HepG2 (cell line): ENCODE results near the gene HSD11B1L. TPM values are rescaled to one million over a fixed set of nuclear protein-coding genes. Genes with fewer than 3 reads are reported as not detected.

ENCODE experiments used
- ARNTL ChIP-seq: sonication (generic); formaldehyde crosslinking; IDR thresholded peaks from 2 replicates; pipeline ENCODE4 v1.4.0; 2020; ENCODE audit warnings: mild to moderate bottlenecking, missing genetic modification reagents
- BORCS8-MEF2B ChIP-seq: sonication (generic); formaldehyde crosslinking; IDR thresholded peaks from 2 replicates; pipeline ENCODE4 v1.8.0; 2022; ENCODE audit warnings: mild to moderate bottlenecking, missing genetic modification reagents
- BRCA1 ChIP-seq: sonication (generic); formaldehyde crosslinking; IDR thresholded peaks from 2 replicates; pipeline ENCODE4 v1.4.0; 2020; ENCODE audit warnings: missing genetic modification reagents
- CBFB ChIP-seq: sonication (generic); formaldehyde crosslinking; IDR thresholded peaks from 2 replicates; pipeline ENCODE4 v1.4.0; 2020; ENCODE audit warnings: missing genetic modification reagents
- MAF1 ChIP-seq: sonication (generic); formaldehyde crosslinking; IDR thresholded peaks from 2 replicates; pipeline ENCODE4 v1.5.0; 2020; ENCODE audit warnings: missing genetic modification reagents, borderline replicate concordance
- NFRKB ChIP-seq: fragments of 450-650 bp; IDR thresholded peaks from 2 replicates; pipeline ENCODE4 v1.6.1; 2017
- REL ChIP-seq: sonication (generic); formaldehyde crosslinking; conservative IDR thresholded peaks from 2 replicates; pipeline ENCODE4 v1.8.0; 2022; ENCODE audit warnings: mild to moderate bottlenecking, missing genetic modification reagents, moderate library complexity
- REXO4 ChIP-seq: sonication (generic); formaldehyde crosslinking; IDR thresholded peaks from 2 replicates; pipeline ENCODE4 v1.8.0; 2022; ENCODE audit warnings: missing genetic modification reagents, mild to moderate bottlenecking, borderline replicate concordance
- SNAI1 ChIP-seq: sonication (generic); formaldehyde crosslinking; IDR thresholded peaks from 2 replicates; pipeline ENCODE4 v1.5.0; 2020; ENCODE audit warnings: mild to moderate bottlenecking, missing genetic modification reagents, borderline replicate concordance
- TRIM24 ChIP-seq: sonication (generic); formaldehyde crosslinking; IDR thresholded peaks from 2 replicates; pipeline ENCODE4 v1.8.0; 2022; ENCODE audit warnings: mild to moderate bottlenecking, missing genetic modification reagents
- YEATS4 ChIP-seq: sonication (generic); formaldehyde crosslinking; IDR thresholded peaks from 2 replicates; pipeline ENCODE4 v1.4.0; 2020; ENCODE audit warnings: missing genetic modification reagents, borderline replicate concordance
- YY1 ChIP-seq: IDR thresholded peaks from 2 replicates; pipeline ENCODE4 v1.6.1; 2011; ENCODE audit warnings: low read length, low read depth, moderate library complexity, mild to moderate bottlenecking; ENCODE audit not compliant: insufficient read depth, insufficient replicate concordance
- ZNF253 ChIP-seq: sonication (generic); formaldehyde crosslinking; IDR thresholded peaks from 2 replicates; pipeline ENCODE4 v1.8.0; 2022; ENCODE audit warnings: mild to moderate bottlenecking, missing genetic modification reagents, borderline replicate concordance
- ZNF446 ChIP-seq: sonication (generic); formaldehyde crosslinking; IDR thresholded peaks from 2 replicates; pipeline ENCODE4 v1.5.0; 2020; ENCODE audit warnings: mild to moderate bottlenecking, missing genetic modification reagents
- ZNF816 ChIP-seq: sonication (generic); formaldehyde crosslinking; IDR thresholded peaks from 2 replicates; pipeline ENCODE4 v1.8.0; 2022; ENCODE audit warnings: missing genetic modification reagents, mild to moderate bottlenecking, borderline replicate concordance
- ZNF83 ChIP-seq: sonication (generic); formaldehyde crosslinking; IDR thresholded peaks from 2 replicates; pipeline ENCODE4 v1.4.0; 2020; ENCODE audit warnings: missing genetic modification reagents, mild to moderate bottlenecking, borderline replicate concordance
- polyA plus RNA-seq, 8 experiments: library from polyadenylated mRNA; depleted of rRNA in 3 of 8; stranded (reverse) in 7 of 8; unstranded in 1 of 8; fragments of >200 nt; fragmentation: Illumina TruSeq in 4 of 8; extraction: Trizol in 4 of 8; gene quantifications; 2 replicates each; pipeline versions ENCODE4 v1.2.1 to v1.2.3, GENCODE V29; 2011 to 2016; ENCODE audit warnings: low read depth in 4 of 8, missing spikeins in 1 of 8, mixed read lengths in 1 of 8; ENCODE audit not compliant: insufficient read depth in 1 of 8
- total RNA-seq, 5 experiments: library from RNA; depleted of rRNA; stranded (reverse); fragments of >200 nt; fragmentation: Illumina TruSeq; extraction: Trizol; gene quantifications; 2 replicates each; pipeline ENCODE4 v1.2.3, GENCODE V29; 2016; ENCODE audit warnings: low read depth in 1 of 5
- TF ChIP-seq, protein P1 (sequence below): IDR thresholded peaks from 2 replicates; pipeline ENCODE4 v1.6.1; 2016; ENCODE audit warnings: missing compliant biosample characterization, missing genetic modification reagents, borderline replicate concordance
- TF ChIP-seq, protein P2 (sequence below): sonication (generic); formaldehyde crosslinking; IDR thresholded peaks from 2 replicates; pipeline ENCODE4 v1.5.1; 2020; ENCODE audit warnings: mild to moderate bottlenecking, missing genetic modification reagents
- TF ChIP-seq, protein P3 (sequence below): sonication (generic); formaldehyde crosslinking; IDR thresholded peaks from 2 replicates; pipeline ENCODE4 v1.4.0; 2020; ENCODE audit warnings: missing genetic modification reagents, borderline replicate concordance
- TF ChIP-seq, protein P4 (sequence below): sonication (generic); formaldehyde crosslinking; conservative IDR thresholded peaks from 2 replicates; pipeline ENCODE4 v1.8.0; 2022; ENCODE audit warnings: mild to moderate bottlenecking, moderate library complexity, missing genetic modification reagents

Gene HSD11B1L
- total and polyA plus RNA-seq, 2 of the 13 experiments (the other 11 are each of a cell fraction or from before 2014, with no cell fraction given), result 2.8 to 3.9 TPM

- TF ChIP-seq ARNTL (peak; percentile 43; the same call in 1 of the 2 replicates), ZNF816 (CRISPR knock-in tag) (peak; percentile 95), BORCS8-MEF2B (peak; percentile 67), CBFB (CRISPR knock-in tag) (peak; percentile 81), SNAI1 (CRISPR knock-in tag) (peak; percentile 79; the same call in 1 of the 2 replicates), REXO4 (no peak), YY1 (peak; percentile 77), BRCA1 (CRISPR knock-in tag) (peak; percentile 91), YEATS4 (CRISPR knock-in tag) (peak; percentile 86), TRIM24 (CRISPR knock-in tag) (no peak), MAF1 (CRISPR knock-in tag) (peak; percentile 92; the same call in 1 of the 2 replicates), ZNF253 (CRISPR knock-in tag) (peak; percentile 55; the same call in 1 of the 2 replicates), REL (CRISPR knock-in tag) (peak; percentile 88; the same call in 1 of the 2 replicates), NFRKB (no peak), ZNF83 (no peak; the same call in 1 of the 2 replicates), ZNF446 (peak; percentile 96)
- TF ChIP-seq, protein P1, sequence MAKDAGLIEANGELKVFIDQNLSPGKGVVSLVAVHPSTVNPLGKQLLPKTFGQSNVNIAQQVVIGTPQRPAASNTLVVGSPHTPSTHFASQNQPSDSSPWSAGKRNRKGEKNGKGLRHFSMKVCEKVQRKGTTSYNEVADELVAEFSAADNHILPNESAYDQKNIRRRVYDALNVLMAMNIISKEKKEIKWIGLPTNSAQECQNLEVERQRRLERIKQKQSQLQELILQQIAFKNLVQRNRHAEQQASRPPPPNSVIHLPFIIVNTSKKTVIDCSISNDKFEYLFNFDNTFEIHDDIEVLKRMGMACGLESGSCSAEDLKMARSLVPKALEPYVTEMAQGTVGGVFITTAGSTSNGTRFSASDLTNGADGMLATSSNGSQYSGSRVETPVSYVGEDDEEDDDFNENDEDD, result peak; percentile 61; the same call in 1 of the 2 replicates
- TF ChIP-seq, protein P2, sequence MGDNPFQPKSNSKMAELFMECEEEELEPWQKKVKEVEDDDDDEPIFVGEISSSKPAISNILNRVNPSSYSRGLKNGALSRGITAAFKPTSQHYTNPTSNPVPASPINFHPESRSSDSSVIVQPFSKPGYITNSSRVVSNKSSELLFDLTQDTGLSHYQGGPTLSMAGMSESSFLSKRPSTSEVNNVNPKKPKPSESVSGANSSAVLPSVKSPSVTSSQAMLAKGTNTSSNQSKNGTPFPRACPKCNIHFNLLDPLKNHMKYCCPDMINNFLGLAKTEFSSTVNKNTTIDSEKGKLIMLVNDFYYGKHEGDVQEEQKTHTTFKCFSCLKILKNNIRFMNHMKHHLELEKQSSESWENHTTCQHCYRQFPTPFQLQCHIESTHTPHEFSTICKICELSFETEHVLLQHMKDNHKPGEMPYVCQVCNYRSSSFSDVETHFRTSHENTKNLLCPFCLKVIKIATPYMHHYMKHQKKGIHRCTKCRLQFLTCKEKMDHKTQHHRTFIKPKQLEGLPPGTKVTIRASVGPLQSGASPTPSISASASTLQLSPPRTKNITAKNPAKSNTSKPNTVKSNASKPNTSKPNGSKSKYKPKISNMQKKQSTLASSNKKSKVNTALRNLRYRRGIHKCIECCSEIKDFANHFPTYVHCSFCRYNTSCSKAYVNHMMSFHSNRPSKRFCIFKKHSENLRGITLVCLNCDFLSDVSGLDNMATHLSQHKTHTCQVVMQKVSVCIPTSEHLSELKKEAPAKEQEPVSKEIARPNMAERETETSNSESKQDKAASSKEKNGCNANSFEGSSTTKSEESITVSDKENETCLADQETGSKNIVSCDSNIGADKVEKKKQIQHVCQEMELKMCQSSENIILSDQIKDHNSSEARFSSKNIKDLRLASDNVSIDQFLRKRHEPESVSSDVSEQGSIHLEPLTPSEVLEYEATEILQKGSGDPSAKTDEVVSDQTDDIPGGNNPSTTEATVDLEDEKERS (CRISPR knock-in tag), result no peak
- TF ChIP-seq, protein P3, sequence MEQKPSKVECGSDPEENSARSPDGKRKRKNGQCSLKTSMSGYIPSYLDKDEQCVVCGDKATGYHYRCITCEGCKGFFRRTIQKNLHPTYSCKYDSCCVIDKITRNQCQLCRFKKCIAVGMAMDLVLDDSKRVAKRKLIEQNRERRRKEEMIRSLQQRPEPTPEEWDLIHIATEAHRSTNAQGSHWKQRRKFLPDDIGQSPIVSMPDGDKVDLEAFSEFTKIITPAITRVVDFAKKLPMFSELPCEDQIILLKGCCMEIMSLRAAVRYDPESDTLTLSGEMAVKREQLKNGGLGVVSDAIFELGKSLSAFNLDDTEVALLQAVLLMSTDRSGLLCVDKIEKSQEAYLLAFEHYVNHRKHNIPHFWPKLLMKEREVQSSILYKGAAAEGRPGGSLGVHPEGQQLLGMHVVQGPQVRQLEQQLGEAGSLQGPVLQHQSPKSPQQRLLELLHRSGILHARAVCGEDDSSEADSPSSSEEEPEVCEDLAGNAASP, result peak; percentile 63; the same call in 1 of the 2 replicates
- TF ChIP-seq, protein P4, sequence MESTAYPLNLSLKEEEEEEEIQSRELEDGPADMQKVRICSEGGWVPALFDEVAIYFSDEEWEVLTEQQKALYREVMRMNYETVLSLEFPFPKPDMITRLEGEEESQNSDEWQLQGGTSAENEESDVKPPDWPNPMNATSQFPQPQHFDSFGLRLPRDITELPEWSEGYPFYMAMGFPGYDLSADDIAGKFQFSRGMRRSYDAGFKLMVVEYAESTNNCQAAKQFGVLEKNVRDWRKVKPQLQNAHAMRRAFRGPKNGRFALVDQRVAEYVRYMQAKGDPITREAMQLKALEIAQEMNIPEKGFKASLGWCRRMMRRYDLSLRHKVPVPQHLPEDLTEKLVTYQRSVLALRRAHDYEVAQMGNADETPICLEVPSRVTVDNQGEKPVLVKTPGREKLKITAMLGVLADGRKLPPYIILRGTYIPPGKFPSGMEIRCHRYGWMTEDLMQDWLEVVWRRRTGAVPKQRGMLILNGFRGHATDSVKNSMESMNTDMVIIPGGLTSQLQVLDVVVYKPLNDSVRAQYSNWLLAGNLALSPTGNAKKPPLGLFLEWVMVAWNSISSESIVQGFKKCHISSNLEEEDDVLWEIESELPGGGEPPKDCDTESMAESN (CRISPR knock-in tag), result peak; percentile 97
Observed at GRCh38 chr19:5690125-5690954, 9.5 kb downstream of the HSD11B1L start, which contains the start of gene RPL36 (continued).
